ENCODE results near the gene PCP4.

DNA sequence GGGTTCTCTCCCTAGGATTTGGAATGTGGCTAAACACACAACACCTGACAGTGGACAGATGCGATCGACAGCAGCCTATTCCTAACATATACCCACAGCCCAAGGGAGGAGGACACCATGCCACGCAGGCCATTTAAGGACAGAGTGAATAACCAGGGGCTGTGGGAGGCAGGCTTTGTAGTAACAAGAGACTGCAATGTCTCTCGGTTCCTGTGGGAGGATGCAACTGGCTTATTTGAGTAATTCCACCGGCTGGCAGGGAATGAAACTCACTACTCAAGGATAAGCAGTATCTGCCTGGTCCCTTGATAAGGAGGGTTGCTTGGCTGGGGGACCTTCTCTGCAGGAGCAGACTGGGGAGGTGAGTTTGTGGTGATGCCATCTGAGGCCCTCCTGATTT is 109.6 kb downstream of the PCP4 start:
- TF ChIP-seq, protein P1, sequence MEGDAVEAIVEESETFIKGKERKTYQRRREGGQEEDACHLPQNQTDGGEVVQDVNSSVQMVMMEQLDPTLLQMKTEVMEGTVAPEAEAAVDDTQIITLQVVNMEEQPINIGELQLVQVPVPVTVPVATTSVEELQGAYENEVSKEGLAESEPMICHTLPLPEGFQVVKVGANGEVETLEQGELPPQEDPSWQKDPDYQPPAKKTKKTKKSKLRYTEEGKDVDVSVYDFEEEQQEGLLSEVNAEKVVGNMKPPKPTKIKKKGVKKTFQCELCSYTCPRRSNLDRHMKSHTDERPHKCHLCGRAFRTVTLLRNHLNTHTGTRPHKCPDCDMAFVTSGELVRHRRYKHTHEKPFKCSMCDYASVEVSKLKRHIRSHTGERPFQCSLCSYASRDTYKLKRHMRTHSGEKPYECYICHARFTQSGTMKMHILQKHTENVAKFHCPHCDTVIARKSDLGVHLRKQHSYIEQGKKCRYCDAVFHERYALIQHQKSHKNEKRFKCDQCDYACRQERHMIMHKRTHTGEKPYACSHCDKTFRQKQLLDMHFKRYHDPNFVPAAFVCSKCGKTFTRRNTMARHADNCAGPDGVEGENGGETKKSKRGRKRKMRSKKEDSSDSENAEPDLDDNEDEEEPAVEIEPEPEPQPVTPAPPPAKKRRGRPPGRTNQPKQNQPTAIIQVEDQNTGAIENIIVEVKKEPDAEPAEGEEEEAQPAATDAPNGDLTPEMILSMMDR (optimal IDR thresholded peaks at IDR 0.05 in 1 of 3, IDR thresholded peaks at IDR 0.05 in 1 of 3, conservative IDR thresholded peaks at IDR 0.05 in 1 of 3; ENCODE audit: extremely low read depth in 1 of 3, insufficient read depth in 2 of 3, low read length in 3 of 3): no peak
- no peak for TF ChIP-seq EZH2 (IDR thresholded peaks at IDR 0.05; ENCODE audit: low read length)

Data from keratinocyte (primary cell).